ENCODE data around the gene FAM47C.
A peak's percentile ranks its signal among the peaks of the same experiment; 100 is the strongest.
"Not testable (repeated sequence)": the region's sequence is repeated elsewhere in the genome, so short reads cannot be mapped to it uniquely, and the experiment has no call there.

The FAM47C gene

DNA sequence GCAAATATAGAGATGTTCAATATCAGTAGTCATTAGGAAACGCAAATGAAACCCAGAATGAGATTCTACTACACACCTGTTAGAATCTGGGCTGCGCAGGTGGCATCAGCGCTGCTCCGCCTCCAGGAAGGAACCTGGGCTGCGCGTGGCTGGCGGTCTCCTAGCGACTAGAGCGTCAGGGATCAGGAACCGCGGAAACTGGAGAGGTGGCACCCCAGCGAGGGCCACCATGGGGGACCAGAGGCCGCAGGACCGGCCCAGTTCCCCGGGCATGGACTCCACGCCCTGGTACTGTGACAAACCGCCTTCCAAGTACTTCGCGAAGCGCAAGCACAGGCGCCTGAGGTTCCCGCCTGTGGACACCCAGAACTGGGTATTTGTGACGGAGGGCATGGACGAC is at the start of gene FAM47C:
Gene FAM47C, plus strand, starts transcription at position 185 of the 400 bp plus-strand sequence. Its CDS starts 45 bp downstream, at position 230.
- not testable (repeated sequence) for DNase-seq

GRCh38 chrX:36961590-36961989 is 46.6 kb upstream of the FAM47C start:
- no peak for DNase-seq

DNA sequence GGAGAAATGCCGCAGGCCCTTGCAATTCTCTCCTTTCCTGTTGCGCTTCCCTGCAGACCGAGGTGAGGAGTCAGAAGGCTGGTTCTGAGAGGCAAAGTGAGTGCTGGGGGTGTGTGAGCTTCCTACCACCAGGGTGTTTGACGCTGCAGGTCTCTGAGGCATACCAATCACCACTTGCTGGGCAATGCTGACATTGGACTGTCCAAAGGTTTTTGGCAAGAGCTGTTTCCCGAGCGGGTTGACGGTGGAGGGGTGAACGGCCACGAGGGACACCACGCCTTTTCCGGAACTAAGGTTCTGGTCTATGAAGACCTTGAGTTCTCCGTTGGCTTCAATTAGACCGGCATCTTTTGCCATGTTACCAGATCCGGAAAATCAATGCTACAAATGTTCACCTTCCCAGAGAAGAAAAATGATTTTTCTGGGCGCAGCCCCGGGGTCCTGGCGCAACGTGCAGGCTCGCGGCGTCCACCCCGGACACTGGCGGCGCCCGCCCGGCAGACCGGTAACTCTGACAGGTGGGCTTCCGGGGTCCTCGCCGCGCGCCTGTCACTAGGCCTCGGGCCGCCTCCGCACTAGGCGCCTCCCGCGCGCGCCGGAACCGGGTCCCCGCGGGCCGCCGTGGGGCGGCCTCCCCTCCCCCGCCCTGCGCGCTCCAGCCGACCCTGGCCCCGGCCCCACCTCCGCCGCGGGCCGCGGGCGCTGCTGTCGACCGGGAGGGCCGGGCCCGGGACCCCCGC is 44.9 kb upstream of the FAM47C start:
- no peak for DNase-seq

- no peak for DNase-seq
These were observed 44.3 kb upstream of the FAM47C start for GRCh38 chrX:36963852-36964251.

GRCh38 chrX:36973575-36973974 is 34.6 kb upstream of the FAM47C start:
- DNase-seq, result no peak

DNA sequence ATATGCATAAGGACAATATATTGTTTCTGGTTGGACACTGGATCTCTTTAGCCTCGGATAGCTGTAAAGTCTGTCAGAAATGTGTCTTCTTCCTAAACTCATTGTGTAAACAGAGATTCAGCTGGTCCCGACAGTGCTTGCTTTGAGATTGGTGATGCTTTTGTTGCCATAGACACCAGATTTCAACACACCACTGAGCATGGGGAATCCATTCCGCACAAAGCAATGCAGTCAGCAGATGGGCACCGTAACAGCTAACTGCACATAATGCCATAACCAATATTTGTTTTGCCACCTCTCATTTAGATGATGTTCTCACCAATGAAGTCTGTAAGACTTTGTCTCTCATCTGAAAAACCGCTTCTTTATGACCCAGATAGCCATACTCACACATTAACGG is 33.3 kb upstream of the FAM47C start:
- DNase-seq, result no peak

DNA sequence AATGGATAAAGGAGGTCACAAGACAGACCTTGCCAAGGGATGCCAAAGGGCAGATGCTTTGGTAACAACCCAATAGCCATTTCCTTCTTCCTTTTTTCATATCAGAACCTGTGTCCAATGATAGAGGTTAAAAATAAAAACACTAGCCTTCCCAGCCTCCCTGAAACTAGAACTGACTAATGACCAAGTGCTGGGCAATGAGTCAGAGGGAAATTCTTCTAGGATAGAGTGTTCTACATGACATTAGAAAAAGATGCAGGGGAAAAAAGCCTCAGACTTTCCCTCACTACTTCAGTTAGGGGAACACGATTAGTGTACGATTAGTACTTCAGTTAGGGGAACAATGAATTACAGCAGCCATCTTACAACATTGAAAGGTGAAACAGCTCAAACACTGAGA is 29.3 kb upstream of the FAM47C start:
- no peak for DNase-seq

DNA sequence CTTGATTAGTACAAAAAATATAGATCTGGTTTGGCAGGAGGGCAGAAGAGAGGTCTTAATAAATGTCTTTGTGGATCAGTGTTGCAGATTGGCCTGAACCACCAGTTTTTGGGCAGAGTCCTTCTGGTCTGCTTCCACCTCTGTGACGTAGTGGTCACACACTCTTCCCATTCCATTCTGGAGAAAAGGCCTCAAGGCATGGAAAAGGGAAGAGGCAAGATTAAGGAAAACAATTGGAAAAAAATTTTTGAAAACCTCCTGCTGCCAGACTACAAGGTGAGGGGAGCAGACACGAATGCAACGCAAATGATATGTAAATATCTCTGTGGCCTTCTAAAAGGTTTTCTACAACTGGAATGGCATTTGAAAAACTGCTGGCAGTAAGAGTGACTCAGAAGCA is 24.3 kb upstream of the FAM47C start:
- DNase-seq, result no peak

DNA sequence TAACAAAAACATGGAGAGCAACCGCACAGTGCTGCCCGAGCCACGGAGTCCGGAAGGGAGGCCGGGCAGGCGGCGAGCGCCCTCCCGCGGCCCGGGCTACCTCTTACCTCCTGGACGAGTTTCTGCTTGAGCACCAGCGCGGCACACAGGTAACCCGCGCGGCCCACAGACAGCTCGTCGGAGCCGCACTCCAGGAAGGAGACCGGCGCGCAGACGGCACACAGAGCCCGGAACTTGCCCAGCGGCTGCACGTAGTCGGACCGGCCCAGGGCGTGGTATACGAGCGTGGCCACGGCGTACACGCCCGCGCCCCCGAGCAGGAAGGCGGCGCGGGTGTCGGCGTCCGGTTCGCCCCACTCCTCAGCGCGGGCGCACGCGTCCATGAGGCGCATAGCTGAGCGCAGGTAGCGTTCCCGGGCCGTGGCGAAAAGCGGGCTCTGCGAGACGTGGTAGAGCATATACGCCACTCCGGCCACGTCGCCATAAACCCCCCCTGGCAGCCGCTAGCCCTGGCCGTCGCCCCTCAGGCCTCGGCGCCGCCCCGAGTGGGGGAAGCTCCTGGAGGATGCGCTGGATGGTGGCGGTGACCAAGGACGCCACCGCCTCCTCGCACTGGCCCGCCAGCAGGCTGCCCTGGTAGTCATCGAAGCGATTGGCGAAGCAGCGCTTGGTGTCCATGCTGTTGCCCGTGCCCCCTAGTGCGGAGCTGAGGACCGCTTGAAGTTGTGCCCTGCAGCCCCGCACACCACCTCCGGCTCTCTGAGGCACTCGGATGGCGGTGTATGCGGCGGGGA is 22.6 kb upstream of the FAM47C start:
- DNase-seq, result not testable (repeated sequence)

DNA sequence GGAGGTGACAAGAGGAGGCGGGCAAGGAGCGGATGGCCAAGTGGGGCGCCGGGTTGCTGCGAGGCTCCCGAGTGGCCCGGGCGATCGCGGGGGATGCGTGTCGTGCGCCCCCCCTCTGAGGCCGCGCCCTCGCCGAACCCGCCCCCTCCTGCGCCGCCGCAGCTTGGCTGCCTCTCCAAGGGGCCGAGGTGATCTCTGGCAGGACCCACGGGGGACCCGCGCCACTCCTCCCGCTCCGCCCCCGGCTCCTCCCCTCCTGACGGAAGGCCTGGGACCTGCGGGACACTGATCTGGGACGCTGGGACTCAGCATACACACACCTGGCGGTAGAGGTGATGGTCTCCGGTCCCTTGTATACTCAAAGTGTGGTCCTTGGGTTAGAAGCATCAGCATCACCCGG is 21.9 kb upstream of the FAM47C start:
- DNase-seq, result no peak

DNA sequence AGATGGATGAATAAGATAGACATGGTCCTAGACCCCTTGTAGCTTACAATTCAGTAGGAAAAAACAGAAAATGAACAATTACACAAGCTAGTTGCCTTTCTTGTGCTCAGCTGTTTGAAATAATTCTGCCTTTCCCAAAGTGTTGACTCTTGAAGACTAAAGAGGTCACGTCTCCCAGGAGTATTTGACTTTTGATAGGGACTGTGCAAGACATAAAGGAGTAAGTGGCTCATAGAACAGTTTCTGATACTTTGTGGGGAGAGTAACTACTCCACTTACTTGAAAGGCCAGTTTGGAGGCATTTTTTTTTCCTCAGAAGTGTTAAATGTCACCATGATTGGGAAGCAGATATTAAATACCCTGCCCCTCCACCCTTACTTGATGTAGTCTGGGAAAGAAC is 21.0 kb upstream of the FAM47C start:
- DNase-seq, result not testable (repeated sequence)

DNA sequence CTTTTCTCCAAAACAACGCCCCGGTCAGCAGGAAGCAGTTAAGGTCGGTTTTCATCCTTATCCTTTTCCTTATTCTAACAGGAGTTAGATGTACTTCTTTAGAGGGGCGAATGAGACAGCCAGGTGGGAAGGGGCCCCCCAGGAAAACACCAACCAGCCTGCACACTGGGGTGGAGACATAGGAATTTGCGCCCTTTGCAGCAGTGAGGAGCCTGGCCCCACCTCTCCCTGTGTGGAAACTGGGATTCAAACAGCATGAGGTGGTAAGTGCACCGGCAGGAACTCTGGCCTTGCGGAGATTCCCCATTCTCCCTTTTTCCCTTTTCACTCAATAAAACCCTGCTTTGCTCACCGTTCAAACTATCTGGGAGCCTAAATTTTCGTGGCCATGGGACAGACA is 8.0 kb upstream of the FAM47C start:
- no peak for DNase-seq

- no peak for DNase-seq
These were observed 2.3 kb downstream of the FAM47C start for GRCh38 chrX:37010496-37010895.

DNA sequence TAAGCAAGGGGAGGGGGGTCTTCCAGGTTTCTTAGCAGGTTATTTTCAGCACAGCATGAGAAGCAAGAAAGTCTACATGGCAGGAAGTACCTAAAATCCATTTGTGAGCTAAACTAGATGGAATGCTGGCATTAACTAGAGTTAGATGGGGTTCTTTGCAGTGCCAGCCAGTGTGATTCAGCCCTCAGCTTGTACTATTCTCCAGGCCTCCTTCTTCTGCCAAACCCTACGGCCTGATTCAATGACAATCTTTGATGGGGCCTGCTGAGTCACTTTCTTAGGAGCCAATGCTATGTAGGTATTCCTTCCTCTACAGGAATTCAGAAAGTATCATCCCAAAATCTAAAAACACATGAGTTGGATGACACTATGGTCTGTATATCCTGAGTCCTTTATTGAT is 26.1 kb downstream of the FAM47C start:
- DNase-seq, result not testable (repeated sequence)

DNA sequence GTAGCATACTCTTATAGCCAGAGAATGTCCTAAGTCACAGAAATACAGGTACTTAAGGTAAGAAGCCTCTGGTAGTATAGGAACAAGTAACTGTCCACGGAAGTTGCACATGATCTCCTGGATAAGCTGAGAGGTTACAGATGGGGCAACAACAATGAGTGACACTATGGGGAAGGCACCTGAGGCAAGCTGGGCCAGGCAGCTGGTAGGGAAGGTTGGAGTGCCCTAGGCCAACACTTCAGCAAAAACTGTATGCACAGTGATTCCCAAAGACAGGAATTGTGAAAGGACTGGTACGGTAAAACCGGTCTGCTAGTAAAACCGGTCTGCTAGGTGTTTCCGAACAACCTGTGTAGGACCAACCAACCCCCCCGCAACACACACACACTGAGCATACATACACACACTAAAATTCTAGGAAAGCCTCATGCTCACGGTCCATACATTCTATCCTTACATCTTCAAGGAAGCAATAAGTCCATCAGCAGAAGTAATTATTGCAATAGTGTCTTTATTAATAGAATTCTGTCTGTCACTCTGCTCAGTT is 28.6 kb downstream of the FAM47C start:
- DNase-seq, result not testable (repeated sequence)

GRCh38 chrX:37038814-37039213 is 30.6 kb downstream of the FAM47C start:
- not testable (repeated sequence) for DNase-seq

- DNase-seq, result not testable (repeated sequence)
These were observed 35.1 kb downstream of the FAM47C start for GRCh38 chrX:37042956-37043885.

DNA sequence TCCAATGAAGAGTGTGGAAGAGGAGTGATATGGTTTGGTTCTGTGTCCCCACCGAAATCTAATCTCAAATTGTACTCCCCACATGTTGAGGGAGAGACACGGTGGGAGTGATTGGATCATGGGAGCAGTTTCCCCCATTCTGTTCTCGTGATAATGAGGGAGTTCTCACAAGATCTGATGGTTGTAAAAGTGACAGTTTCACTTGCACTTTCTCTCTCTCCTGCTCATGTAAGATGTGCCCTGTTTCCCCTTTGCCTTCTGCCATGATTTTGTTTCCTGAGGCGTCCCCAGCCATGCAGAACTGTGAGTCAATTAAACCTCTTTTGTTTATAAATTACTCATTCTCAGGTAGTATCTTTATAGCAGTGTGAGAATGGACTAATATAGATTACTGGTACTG is 39.6 kb downstream of the FAM47C start:
- no peak for DNase-seq

DNA sequence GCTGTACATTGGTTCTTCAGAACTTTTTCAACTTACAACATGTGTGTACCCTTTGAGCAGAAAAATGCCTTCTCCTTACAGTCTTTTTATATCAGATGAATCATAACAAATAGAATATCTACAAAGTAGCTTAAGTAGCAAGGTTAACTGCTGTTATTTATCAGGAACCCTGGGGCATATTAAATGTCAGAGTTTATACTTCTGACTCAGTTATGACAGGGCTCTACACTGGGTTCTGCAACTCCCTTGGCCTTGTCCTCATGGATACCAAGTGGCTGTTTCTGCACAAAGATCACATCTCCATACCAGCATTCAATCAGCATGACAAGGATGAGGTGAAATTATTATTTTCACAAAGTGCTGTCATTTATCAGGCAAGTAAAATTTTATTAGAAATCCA is 49.4 kb downstream of the FAM47C start:
- not testable (repeated sequence) for DNase-seq

DNA sequence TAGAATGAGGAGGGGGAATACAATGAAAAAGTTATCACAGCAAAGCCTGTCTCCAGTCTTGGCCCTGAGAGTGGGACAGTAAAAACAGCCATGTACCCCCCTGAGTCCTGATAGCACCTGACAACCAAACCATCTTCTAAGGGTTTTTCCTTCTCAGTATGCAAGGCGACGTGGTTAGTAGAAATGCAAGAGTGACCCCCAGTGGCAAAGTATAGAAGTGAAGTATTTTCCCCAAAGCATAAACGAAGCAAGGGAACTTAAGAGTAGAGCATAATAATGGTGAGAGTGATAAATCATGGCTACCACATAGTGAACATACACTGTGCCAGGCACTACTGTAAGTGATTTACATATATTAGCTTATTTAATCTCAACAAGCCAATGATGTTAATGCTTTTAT is 52.8 kb downstream of the FAM47C start:
- DNase-seq, result peak; percentile 43
